AG08395 (cell line): Measurements from ENCODE around the gene SLX4IP.

ENCODE experiments used
- DNase-seq: peaks from one replicate; pipeline ENCODE4 v3.0.0; 2012; ENCODE audit warnings: mixed read lengths, low spot score

The SLX4IP gene

GRCh38 chr20:10649797-10650160, 214.7 kb downstream of the SLX4IP start:
- DNase-seq, result peak; percentile 12

- no peak for DNase-seq
These were observed 216.3 kb downstream of the SLX4IP start for GRCh38 chr20:10651227-10651990.

- no peak for DNase-seq
These were observed 217.1 kb downstream of the SLX4IP start for GRCh38 chr20:10652185-10652584.

GRCh38 chr20:10652660-10653261, 217.7 kb downstream of the SLX4IP start:
- DNase-seq, result no peak

- peak; percentile 51 for DNase-seq
These were observed 218.6 kb downstream of the SLX4IP start for GRCh38 chr20:10653599-10654249.

GRCh38 chr20:10654250-10654610, 219.1 kb downstream of the SLX4IP start:
- no peak for DNase-seq

- no peak for DNase-seq
These were observed 219.5 kb downstream of the SLX4IP start for GRCh38 chr20:10654630-10655029.

- no peak for DNase-seq
These were observed 220.9 kb downstream of the SLX4IP start for GRCh38 chr20:10655720-10656669.

- no peak for DNase-seq
These were observed 222.3 kb downstream of the SLX4IP start for GRCh38 chr20:10657453-10657852.

- DNase-seq, result no peak
These were observed 223.1 kb downstream of the SLX4IP start for GRCh38 chr20:10658051-10658823.

- no peak for DNase-seq
These were observed 223.9 kb downstream of the SLX4IP start for GRCh38 chr20:10658876-10659632.

- DNase-seq, result no peak
These were observed 224.8 kb downstream of the SLX4IP start for GRCh38 chr20:10659651-10660601.

- no peak for DNase-seq
These were observed 225.6 kb downstream of the SLX4IP start for GRCh38 chr20:10660661-10661060.

GRCh38 chr20:10661261-10661660, 226.2 kb downstream of the SLX4IP start:
- DNase-seq, result no peak

- DNase-seq, result no peak
These were observed 227.0 kb downstream of the SLX4IP start for GRCh38 chr20:10662151-10662550.

- DNase-seq, result no peak
These were observed 227.8 kb downstream of the SLX4IP start for GRCh38 chr20:10662661-10663458.

GRCh38 chr20:10663756-10664155, 228.7 kb downstream of the SLX4IP start:
- DNase-seq, result no peak

- DNase-seq, result no peak
These were observed 230.0 kb downstream of the SLX4IP start for GRCh38 chr20:10665027-10665561.
